SK-N-MC (cell line): ENCODE data around the gene ERMAP.

Experiments used
- DNase-seq: peaks from one replicate; pipeline ENCODE4 v3.0.0-alpha.2; 2011; ENCODE audit warnings: low read depth, low spot score
- H3K27ac ChIP-seq: fragments of 200-600 bp; sonication (generic); 2 replicates; pipeline ENCODE4 v1.5.1; 2016; ENCODE audit warnings: mixed run types
- H3K36me3 ChIP-seq: fragments of 200-600 bp; sonication (generic); 2 replicates; pipeline ENCODE4 v1.6.1; 2017; ENCODE audit warnings: antibody characterized with exemption, low read length, mixed read lengths; ENCODE audit not compliant: insufficient read depth
- H3K4me3 ChIP-seq: fragments of 200-600 bp; sonication (generic); 2 replicates; pipeline ENCODE4 v1.5.1; 2016
- H3K9ac ChIP-seq: fragments of 200-600 bp; sonication (generic); 2 replicates; pipeline ENCODE4 v1.8.0; 2017; ENCODE audit warnings: mixed run types, mixed read lengths; ENCODE audit not compliant: insufficient read length
- H3K9me3 ChIP-seq: fragments of 200-600 bp; sonication (generic); 2 replicates; pipeline ENCODE4 v1.6.1; 2017; ENCODE audit warnings: low read depth, mild to moderate bottlenecking, antibody characterized with exemption, low read length, moderate library complexity, mixed read lengths
- EZH2 ChIP-seq: fragments of 200-600 bp; sonication (generic); IDR thresholded peaks from one replicate; pipeline ENCODE4 v1.6.1; 2017; ENCODE audit warnings: antibody characterized with exemption
- POLR2AphosphoS5 ChIP-seq: IDR thresholded peaks from 2 replicates; pipeline ENCODE4 v1.6.1; 2012; ENCODE audit warnings: mild to moderate bottlenecking, low read depth, low read length, borderline replicate concordance

ERMAP gene

DNA sequence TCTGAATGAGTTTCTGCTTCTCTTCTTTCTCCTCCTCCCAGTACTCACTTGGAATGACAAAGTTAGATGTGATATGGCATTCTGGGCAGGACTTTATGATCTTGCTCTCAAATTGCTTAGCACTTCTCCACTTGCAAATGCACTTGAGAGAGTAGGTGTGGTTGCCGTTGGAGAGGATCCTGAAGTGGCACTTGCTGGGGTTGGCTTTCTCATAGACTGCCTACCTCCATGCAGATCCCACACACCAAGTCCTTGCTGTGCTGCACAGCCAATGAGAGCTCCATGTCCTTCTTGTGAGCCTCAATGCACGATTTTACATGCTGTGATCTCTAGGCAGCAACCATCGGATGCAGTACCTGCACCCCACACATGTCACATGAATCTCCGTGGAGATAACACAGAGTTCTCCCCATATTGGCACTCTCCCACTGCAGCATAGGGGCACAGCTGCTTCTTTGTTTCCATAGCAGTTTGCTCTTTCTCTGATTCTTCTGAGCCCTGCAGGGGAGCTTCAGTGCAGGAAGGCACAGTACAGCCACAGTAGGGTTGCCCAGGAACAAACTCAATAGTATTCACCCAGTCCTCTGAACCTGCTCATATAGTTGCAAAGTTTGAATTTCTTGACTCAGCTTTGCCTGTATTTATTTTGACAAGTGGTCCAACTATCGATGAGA is 74.7 kb downstream of the ERMAP start:
- H3K27ac ChIP-seq, result no peak overlapping the region
- H3K4me3 ChIP-seq, result no peak overlapping the region
- TF ChIP-seq EZH2 (no peak), POLR2AphosphoS5 (no peak)
- DNase-seq, result no peak
- no peaks in the 10 kb centered on the region for H3K9me3 ChIP-seq
- H3K9ac ChIP-seq, result no peak overlapping the region
- H3K36me3 ChIP-seq, result no peaks in the 10 kb centered on the region
